Measurements from ENCODE around the gene POGZ.

DNA sequence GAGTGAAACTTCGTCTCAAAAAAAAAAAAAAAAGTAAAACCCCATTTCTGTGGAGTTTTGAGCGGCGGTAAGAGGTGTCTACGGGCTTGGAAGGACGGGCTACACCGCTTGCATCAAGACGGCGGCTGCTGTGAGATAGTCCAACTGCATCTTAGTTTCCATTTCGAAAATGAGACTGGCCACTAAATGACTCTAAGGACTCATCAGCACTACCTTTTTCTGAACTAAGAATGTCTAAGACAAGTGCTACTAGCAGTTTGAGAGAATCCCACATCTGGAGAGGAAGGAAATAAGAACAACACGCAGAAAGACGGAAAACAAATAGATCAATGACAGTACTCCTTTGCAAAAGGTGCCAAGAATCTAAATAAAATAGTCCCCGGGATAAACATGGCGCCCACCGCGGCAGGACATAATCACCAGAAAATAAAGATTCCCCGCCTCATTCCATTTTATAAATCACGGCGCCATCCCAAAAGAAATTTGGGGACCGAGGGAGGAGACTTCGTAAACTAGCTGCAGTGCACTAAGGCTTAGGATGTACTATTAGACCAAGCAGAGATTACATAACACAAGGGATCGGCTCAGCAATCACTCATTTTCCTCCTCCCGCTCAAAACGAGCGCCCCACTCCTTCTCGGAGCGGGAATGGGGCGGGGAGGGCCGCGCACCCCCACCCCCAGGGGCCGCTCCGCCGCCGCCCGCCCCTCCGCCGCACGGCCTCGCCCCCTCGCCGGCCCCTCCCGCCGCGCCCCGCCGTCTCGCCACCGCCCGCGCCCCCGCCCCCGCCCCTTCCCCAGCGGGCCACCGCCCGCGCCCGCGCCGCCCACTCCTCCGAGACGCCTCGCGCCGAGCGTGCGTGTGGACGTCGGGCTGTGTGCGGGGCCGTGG is 1.1 kb downstream of the POGZ start:
- TF ChIP-seq CTCF (IDR thresholded peaks at IDR 0.05) (no peak), POLR2A (IDR thresholded peaks at IDR 0.05) (no peak), POLR2AphosphoS5 (IDR thresholded peaks at IDR 0.05; ENCODE audit: insufficient read depth in 1 of 2, low read depth in 1 of 2) (peak in 1 of 2 donors; percentile 36)
